ENCODE measurements around the gene FBXL19. TPM values are rescaled to one million over a fixed set of nuclear protein-coding genes. Genes with fewer than 3 reads are reported as not detected.

The FBXL19 gene
- total and polyA plus RNA-seq, 9 of the 15 experiments (the other 6 are each of a cell fraction or from before 2014, with no cell fraction given): 0.13 to 48.0 (median 13.5) TPM; not detected in 1

DNA sequence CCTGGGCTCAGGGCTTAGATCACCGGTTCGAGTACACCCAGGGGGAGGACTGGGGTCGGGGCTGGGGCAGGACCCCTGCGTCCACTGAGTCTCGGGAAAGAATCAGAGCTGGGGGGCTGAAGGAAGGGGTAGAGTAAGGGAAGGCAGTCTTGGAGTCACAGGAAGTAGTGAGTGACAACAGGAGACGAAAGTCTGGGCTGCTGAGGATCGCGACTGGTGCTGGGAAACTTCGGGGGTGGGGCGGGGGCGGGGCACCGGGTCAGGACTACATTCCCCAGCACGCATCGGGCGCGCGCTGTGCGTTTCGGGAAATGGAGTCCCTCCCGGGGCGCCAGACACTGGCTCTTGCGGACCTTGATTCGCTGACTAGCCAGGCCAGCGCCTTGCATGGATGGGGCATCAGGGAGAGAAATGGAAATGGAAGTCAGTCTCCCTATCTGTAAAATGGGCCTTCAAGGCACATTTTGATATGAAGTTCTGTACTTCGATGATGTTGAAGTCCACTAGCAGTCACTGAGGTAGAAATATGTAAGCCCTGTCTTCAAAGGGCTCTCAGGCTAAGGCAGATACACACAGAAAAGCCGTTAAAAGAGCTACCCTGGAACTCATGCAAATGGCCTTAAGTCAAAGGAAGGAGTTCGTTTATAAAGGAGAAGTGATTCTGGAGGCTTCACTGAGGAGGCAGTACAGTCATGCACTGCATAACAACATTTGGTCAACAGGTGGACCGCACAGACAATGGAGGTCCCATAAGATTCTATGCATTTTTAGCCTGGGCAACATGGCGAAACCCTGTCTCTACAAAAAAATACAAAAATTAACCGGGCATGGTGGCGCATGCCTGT is 26.3 kb upstream of the FBXL19 start (continued):
- TF ChIP-seq RHOXF2B (CRISPR knock-in tag; conservative IDR thresholded peaks at IDR 0.05): no peak
- TF ChIP-seq GTF2F1 (IDR thresholded peaks at IDR 0.05; ENCODE audit: low read depth, low read length): peak; percentile 23; the same call in 1 of the 2 replicates
- peak; percentile 86 for TF ChIP-seq RBM25 (IDR thresholded peaks at IDR 0.05; ENCODE audit: low read depth, low read length, severe bottlenecking)
- TF ChIP-seq, protein P1, sequence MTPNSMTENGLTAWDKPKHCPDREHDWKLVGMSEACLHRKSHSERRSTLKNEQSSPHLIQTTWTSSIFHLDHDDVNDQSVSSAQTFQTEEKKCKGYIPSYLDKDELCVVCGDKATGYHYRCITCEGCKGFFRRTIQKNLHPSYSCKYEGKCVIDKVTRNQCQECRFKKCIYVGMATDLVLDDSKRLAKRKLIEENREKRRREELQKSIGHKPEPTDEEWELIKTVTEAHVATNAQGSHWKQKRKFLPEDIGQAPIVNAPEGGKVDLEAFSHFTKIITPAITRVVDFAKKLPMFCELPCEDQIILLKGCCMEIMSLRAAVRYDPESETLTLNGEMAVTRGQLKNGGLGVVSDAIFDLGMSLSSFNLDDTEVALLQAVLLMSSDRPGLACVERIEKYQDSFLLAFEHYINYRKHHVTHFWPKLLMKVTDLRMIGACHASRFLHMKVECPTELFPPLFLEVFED (CRISPR knock-in tag; conservative IDR thresholded peaks at IDR 0.05): no peak
- 0 out of 4 replicates have a peak, but pooled peaks of 1 of the 2 experiments have one; percentile 8 for TF ChIP-seq ARNT (IDR thresholded peaks at IDR 0.05)
- TF ChIP-seq MCM3 (IDR thresholded peaks at IDR 0.05): no peak
- peak; percentile 84 for TF ChIP-seq POLR2H (tag; IDR thresholded peaks at IDR 0.05; ENCODE audit: low read depth)
- TF ChIP-seq ZFX (CRISPR knock-in tag; IDR thresholded peaks at IDR 0.05): peak; percentile 52
- 0 out of 2 replicates have a peak, but pooled peaks have one; percentile 81 for TF ChIP-seq ZBED1 (IDR thresholded peaks at IDR 0.05)
- no peak for TF ChIP-seq MTF1 (CRISPR knock-in tag; IDR thresholded peaks at IDR 0.05; ENCODE audit: borderline replicate concordance)
- TF ChIP-seq ZNF551 (CRISPR knock-in tag; IDR thresholded peaks at IDR 0.05): no peak
- TF ChIP-seq, protein P2, sequence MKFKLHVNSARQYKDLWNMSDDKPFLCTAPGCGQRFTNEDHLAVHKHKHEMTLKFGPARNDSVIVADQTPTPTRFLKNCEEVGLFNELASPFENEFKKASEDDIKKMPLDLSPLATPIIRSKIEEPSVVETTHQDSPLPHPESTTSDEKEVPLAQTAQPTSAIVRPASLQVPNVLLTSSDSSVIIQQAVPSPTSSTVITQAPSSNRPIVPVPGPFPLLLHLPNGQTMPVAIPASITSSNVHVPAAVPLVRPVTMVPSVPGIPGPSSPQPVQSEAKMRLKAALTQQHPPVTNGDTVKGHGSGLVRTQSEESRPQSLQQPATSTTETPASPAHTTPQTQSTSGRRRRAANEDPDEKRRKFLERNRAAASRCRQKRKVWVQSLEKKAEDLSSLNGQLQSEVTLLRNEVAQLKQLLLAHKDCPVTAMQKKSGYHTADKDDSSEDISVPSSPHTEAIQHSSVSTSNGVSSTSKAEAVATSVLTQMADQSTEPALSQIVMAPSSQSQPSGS (CRISPR knock-in tag; IDR thresholded peaks at IDR 0.05): no peak
- TF ChIP-seq MAFK (IDR thresholded peaks at IDR 0.05; ENCODE audit: low read length): no peak
- TF ChIP-seq MBD2 (IDR thresholded peaks at IDR 0.05; ENCODE audit: borderline replicate concordance, low read depth): peak; percentile 90
- TF ChIP-seq BCOR (IDR thresholded peaks at IDR 0.05): peak; percentile 91
- peak; percentile 73 for TF ChIP-seq TBP (optimal IDR thresholded peaks at IDR 0.05; ENCODE audit: low read depth, low read length)
- TF ChIP-seq NRF1 (conservative IDR thresholded peaks at IDR 0.05 in 1 of 2, IDR thresholded peaks at IDR 0.05 in 1 of 2): peak; percentile 31 to 36; a peak in 3 of 4 replicates
- TF ChIP-seq, protein P3, sequence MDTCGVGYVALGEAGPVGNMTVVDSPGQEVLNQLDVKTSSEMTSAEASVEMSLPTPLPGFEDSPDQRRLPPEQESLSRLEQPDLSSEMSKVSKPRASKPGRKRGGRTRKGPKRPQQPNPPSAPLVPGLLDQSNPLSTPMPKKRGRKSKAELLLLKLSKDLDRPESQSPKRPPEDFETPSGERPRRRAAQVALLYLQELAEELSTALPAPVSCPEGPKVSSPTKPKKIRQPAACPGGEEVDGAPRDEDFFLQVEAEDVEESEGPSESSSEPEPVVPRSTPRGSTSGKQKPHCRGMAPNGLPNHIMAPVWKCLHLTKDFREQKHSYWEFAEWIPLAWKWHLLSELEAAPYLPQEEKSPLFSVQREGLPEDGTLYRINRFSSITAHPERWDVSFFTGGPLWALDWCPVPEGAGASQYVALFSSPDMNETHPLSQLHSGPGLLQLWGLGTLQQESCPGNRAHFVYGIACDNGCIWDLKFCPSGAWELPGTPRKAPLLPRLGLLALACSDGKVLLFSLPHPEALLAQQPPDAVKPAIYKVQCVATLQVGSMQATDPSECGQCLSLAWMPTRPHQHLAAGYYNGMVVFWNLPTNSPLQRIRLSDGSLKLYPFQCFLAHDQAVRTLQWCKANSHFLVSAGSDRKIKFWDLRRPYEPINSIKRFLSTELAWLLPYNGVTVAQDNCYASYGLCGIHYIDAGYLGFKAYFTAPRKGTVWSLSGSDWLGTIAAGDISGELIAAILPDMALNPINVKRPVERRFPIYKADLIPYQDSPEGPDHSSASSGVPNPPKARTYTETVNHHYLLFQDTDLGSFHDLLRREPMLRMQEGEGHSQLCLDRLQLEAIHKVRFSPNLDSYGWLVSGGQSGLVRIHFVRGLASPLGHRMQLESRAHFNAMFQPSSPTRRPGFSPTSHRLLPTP (IDR thresholded peaks at IDR 0.05; ENCODE audit: borderline replicate concordance, extremely low read depth, insufficient read length): peak; percentile 36
- no peak for TF ChIP-seq SIRT6 (IDR thresholded peaks at IDR 0.05; ENCODE audit: low read depth, low read length)
- TF ChIP-seq NR2C2 (CRISPR knock-in tag; IDR thresholded peaks at IDR 0.05): no peak
- TF ChIP-seq NR2C2 (tag; IDR thresholded peaks at IDR 0.05): peak; percentile 87

Data from K562 (cell line).